CD4-positive, alpha-beta T cell (primary cell): ENCODE measurements around the gene FBLN1. TPM values are rescaled to one million over a fixed set of nuclear protein-coding genes. Genes with fewer than 3 reads are reported as not detected.
"Not testable (repeated sequence)": the region's sequence is repeated elsewhere in the genome, so short reads cannot be mapped to it uniquely, and the experiment has no call there.

Source experiments
- ATAC-seq: fragments of 200-7000 bp; cut with Tn5 transposase; one replicate; pipeline ENCODE4 v1.10.0; 2022; ENCODE audit warnings: mild to moderate bottlenecking; ENCODE audit not compliant: poor library complexity
- CTCF ChIA-PET: fragments of 350-600 bp; sonication (Branson Sonifier 250); formaldehyde crosslinking; loops from one replicate; lab custom pipeline; 2021; ENCODE audit warnings: antibody characterized with exemption, inconsistent platforms; lab: Charles Lee
- POLR2A ChIA-PET: fragments of 350-600 bp; sonication (Branson Sonifier 250); formaldehyde crosslinking; loops from one replicate; lab custom pipeline; 2021; ENCODE audit warnings: antibody characterized with exemption, inconsistent platforms; lab: Charles Lee
- DNase-seq, 14 experiments: peaks; one replicate each; pipeline ENCODE4 v3.0.0-alpha.2; 2013 to 2020; ENCODE audit warnings: mixed read lengths in 2 of 14
- H3K27ac ChIP-seq, 2 donors: one replicate each; pipeline versions ENCODE4 v1.5.1 to v1.7.0; 2013; ENCODE audit warnings: low read length in 2 of 2, low read depth in 1 of 2, mild to moderate bottlenecking in 1 of 2
- H3K27me3 ChIP-seq, 2 experiments: 1 replicate in 1 of 2; 2 replicates in 1 of 2; pipeline versions ENCODE4 v1.6.1 to v1.7.0; 2013; ENCODE audit warnings: low read length in 2 of 2, control low read depth in 1 of 2, mild to moderate bottlenecking in 1 of 2, moderate library complexity in 1 of 2; ENCODE audit not compliant: insufficient read depth in 2 of 2, control insufficient read depth in 1 of 2
- H3K36me3 ChIP-seq: one replicate; pipeline ENCODE4 v1.6.1; 2013; ENCODE audit warnings: low read length, control low read depth; ENCODE audit not compliant: insufficient read depth
- H3K4me1 ChIP-seq: one replicate; pipeline ENCODE4 v1.6.1; 2013; ENCODE audit warnings: low read length, control low read depth; ENCODE audit not compliant: insufficient read depth
- H3K4me3 ChIP-seq: one replicate; pipeline ENCODE4 v1.5.1; 2013; ENCODE audit warnings: mild to moderate bottlenecking, low read length, moderate library complexity
- H3K9me3 ChIP-seq, 2 experiments: 1 replicate in 1 of 2; 2 replicates in 1 of 2; pipeline versions ENCODE4 v1.6.1 to v1.7.0; 2013; ENCODE audit warnings: low read length in 2 of 2, mild to moderate bottlenecking in 2 of 2, control low read depth in 1 of 2, moderate library complexity in 1 of 2; ENCODE audit not compliant: control insufficient read depth in 1 of 2, insufficient read depth in 1 of 2
- H3K27ac Mint-ChIP-seq: one replicate; pipeline ENCODE4 v1.8.0; 2020; ENCODE audit warnings: mixed read lengths
- H3K27me3 Mint-ChIP-seq: one replicate; pipeline ENCODE4 v1.8.0; 2021; ENCODE audit warnings: mixed read lengths
- H3K36me3 Mint-ChIP-seq: one replicate; pipeline ENCODE4 v1.8.0; 2021; ENCODE audit warnings: low read depth, mixed read lengths
- H3K4me1 Mint-ChIP-seq: one replicate; pipeline ENCODE4 v1.8.0; 2021; ENCODE audit warnings: low read depth, mixed read lengths
- H3K4me3 Mint-ChIP-seq: one replicate; pipeline ENCODE4 v1.8.0; 2020; ENCODE audit warnings: mild to moderate bottlenecking, mixed read lengths
- H3K9me3 Mint-ChIP-seq: one replicate; pipeline ENCODE4 v1.8.0; 2020; ENCODE audit warnings: mixed read lengths
- CTCF ChIP-seq: fragments of 200-600 bp; IDR thresholded peaks from one replicate; pipeline ENCODE4 v1.8.0; 2022; ENCODE audit warnings: antibody characterized with exemption, mild to moderate bottlenecking
- intact Hi-C, 2 experiments: fragments of 100-400 bp; cut with DNase I in 1 of 2; cut with micrococcal nuclease in 1 of 2; formaldehyde crosslinking; loops; one replicate each; pipeline versions ENCODE4 v1.15.1 to v1.9.0; 2023 to 2025; cut with DNase I, micrococcal nuclease
- total RNA-seq, 174 experiments: library from RNA in 2 of 174; stranded (reverse) in 2 of 174; gene quantifications; one replicate each; pipeline ENCODE4 v1.2.3 and lab custom pipeline; 2021 to 2026

FBLN1 gene
- total RNA-seq, 2 experiments from 2014 or later, result not detected

GRCh38 chr22:45554861-45555260 is 52.2 kb downstream of the FBLN1 start:
- POLR2A ChIA-PET, result no interaction called here
- Mint-ChIP-seq H3K36me3 (no peaks in the 10 kb centered on the region), H3K4me1 (no peaks in the 10 kb centered on the region), H3K4me3 (no peak overlapping the region), H3K27ac (no peak overlapping the region), H3K27me3 (peaks cover 12% of the 10 kb centered on the region), H3K9me3 (no peaks in the 10 kb centered on the region)
- no peak overlapping the region for H3K4me3 ChIP-seq
- no peaks in the 10 kb centered on the region for H3K4me1 ChIP-seq
- H3K36me3 ChIP-seq, result no peaks in the 10 kb centered on the region
- DNase-seq, result no peak
- no peak for TF ChIP-seq CTCF
- H3K9me3 ChIP-seq, result peaks cover 0 to 14% of the 10 kb centered on the region in 2 experiments
- no peak overlapping the region for H3K27ac ChIP-seq
- H3K27me3 ChIP-seq, result peaks cover 0 to 2% of the 10 kb centered on the region in 2 experiments
- intact Hi-C loops, result loop anchor here in 1 of 2 experiments (5.0 kb wide), 1 partner anchor 288 kb away; no protein-coding TSS in a partner anchor
- no peak for ATAC-seq
- CTCF ChIA-PET, result no interaction called here

- H3K36me3 Mint-ChIP-seq, H3K27me3 ChIP-seq, H3K9me3 ChIP-seq, H3K9me3 Mint-ChIP-seq, intact Hi-C loops, ATAC-seq, POLR2A ChIA-PET, H3K27ac Mint-ChIP-seq, H3K27ac ChIP-seq, H3K4me3 ChIP-seq, H3K4me3 Mint-ChIP-seq, H3K36me3 ChIP-seq, CTCF ChIA-PET, H3K4me1 Mint-ChIP-seq, H3K4me1 ChIP-seq, DNase-seq: not testable (repeated sequence)
- H3K27me3 Mint-ChIP-seq, result peaks cover 12% of the 10 kb centered on the region
These were observed 55.2 kb downstream of the FBLN1 start for GRCh38 chr22:45557926-45558325.

- H3K4me3 Mint-ChIP-seq, H3K36me3 ChIP-seq, H3K27ac ChIP-seq, CTCF ChIA-PET, intact Hi-C loops, H3K27me3 ChIP-seq, H3K4me1 ChIP-seq, H3K4me3 ChIP-seq, POLR2A ChIA-PET, H3K9me3 Mint-ChIP-seq, ATAC-seq, DNase-seq, H3K27ac Mint-ChIP-seq, H3K4me1 Mint-ChIP-seq, H3K36me3 Mint-ChIP-seq: not testable (repeated sequence)
- H3K9me3 ChIP-seq, result peaks cover 3 to 14% of the 10 kb centered on the region in 2 experiments
- H3K27me3 Mint-ChIP-seq, result peaks cover 20% of the 10 kb centered on the region
These were observed 57.4 kb downstream of the FBLN1 start for GRCh38 chr22:45560092-45560491.

- H3K9me3 ChIP-seq, result peaks cover 3 to 14% of the 10 kb centered on the region in 2 experiments
- intact Hi-C loops, H3K9me3 Mint-ChIP-seq, H3K36me3 ChIP-seq, H3K4me1 ChIP-seq, DNase-seq, H3K36me3 Mint-ChIP-seq, POLR2A ChIA-PET, CTCF ChIA-PET, ATAC-seq, H3K27me3 ChIP-seq, H3K4me3 Mint-ChIP-seq, H3K4me1 Mint-ChIP-seq, H3K4me3 ChIP-seq, H3K27ac Mint-ChIP-seq, H3K27ac ChIP-seq: not testable (repeated sequence)
- peaks cover 27% of the 10 kb centered on the region for H3K27me3 Mint-ChIP-seq
These were observed 58.1 kb downstream of the FBLN1 start for GRCh38 chr22:45560761-45561160.
